H9 (cell line): ENCODE data around the gene DOCK9. TPM values are rescaled to one million over a fixed set of nuclear protein-coding genes. Genes with fewer than 3 reads are reported as not detected.

ENCODE experiments used
- DNase-seq: peaks from one replicate; pipeline ENCODE4 v3.0.0-alpha.2; 2017
- H2AFZ ChIP-seq: one replicate; pipeline ENCODE4 v1.6.1; 2013; ENCODE audit warnings: mild to moderate bottlenecking, low read length, control low read depth, moderate library complexity
- H2AK5ac ChIP-seq: 2 replicates; pipeline ENCODE4 v1.6.1; 2013; ENCODE audit warnings: low read length, control low read depth, mixed read lengths; ENCODE audit not compliant: insufficient read length
- H2BK120ac ChIP-seq: one replicate; pipeline ENCODE4 v1.6.1; 2013; ENCODE audit warnings: low read depth, mild to moderate bottlenecking, low read length, control low read depth, inconsistent platforms; ENCODE audit not compliant: poor library complexity, severe bottlenecking
- H2BK12ac ChIP-seq: 2 replicates; pipeline ENCODE4 v1.6.1; 2013; ENCODE audit warnings: low read length, control low read depth, mixed read lengths, low read depth; ENCODE audit not compliant: insufficient read length
- H2BK15ac ChIP-seq: 2 replicates; pipeline ENCODE4 v1.6.1; 2013; ENCODE audit warnings: low read depth, low read length, control low read depth
- H2BK20ac ChIP-seq: one replicate; pipeline ENCODE4 v1.6.1; 2013; ENCODE audit warnings: low read depth, mild to moderate bottlenecking, low read length, control low read depth, inconsistent platforms; ENCODE audit not compliant: poor library complexity, severe bottlenecking
- H2BK5ac ChIP-seq: 2 replicates; pipeline ENCODE4 v1.6.1; 2013; ENCODE audit warnings: low read length, control low read depth, mixed read lengths; ENCODE audit not compliant: insufficient read length
- H3K14ac ChIP-seq: 2 replicates; pipeline ENCODE4 v1.6.1; 2013; ENCODE audit warnings: low read length, control low read depth; ENCODE audit not compliant: insufficient read depth
- H3K18ac ChIP-seq: 2 replicates; pipeline ENCODE4 v1.6.1; 2013; ENCODE audit warnings: low read depth, mild to moderate bottlenecking, mixed read lengths, low read length, control low read depth; ENCODE audit not compliant: insufficient read length
- H3K23ac ChIP-seq: 2 replicates; pipeline ENCODE4 v1.6.1; 2013; ENCODE audit warnings: low read length, control low read depth, mixed read lengths, low read depth; ENCODE audit not compliant: insufficient read length
- H3K23me2 ChIP-seq: 2 replicates; pipeline ENCODE4 v1.6.1; 2013; ENCODE audit warnings: low read depth, mild to moderate bottlenecking, mixed read lengths, low read length, control low read depth; ENCODE audit not compliant: insufficient read length, poor library complexity, severe bottlenecking
- H3K27ac ChIP-seq: 2 replicates; pipeline ENCODE4 v1.5.1; 2013; ENCODE audit warnings: low read length, control low read depth, mixed read lengths, low read depth; ENCODE audit not compliant: insufficient read length
- H3K27me3 ChIP-seq: 2 replicates; pipeline ENCODE4 v1.6.1; 2013; ENCODE audit warnings: low read length, control low read depth, inconsistent platforms; ENCODE audit not compliant: insufficient read depth
- H3K4ac ChIP-seq: 2 replicates; pipeline ENCODE4 v1.6.1; 2013; ENCODE audit warnings: low read depth, mild to moderate bottlenecking, control low read depth, inconsistent platforms, low read length, moderate library complexity
- H3K4me1 ChIP-seq: 2 replicates; pipeline ENCODE4 v1.6.1; 2013; ENCODE audit warnings: low read length, control low read depth, inconsistent platforms; ENCODE audit not compliant: insufficient read depth
- H3K4me2 ChIP-seq: 2 replicates; pipeline ENCODE4 v1.6.1; 2013; ENCODE audit warnings: low read length, control low read depth, mixed read lengths; ENCODE audit not compliant: insufficient read length, insufficient read depth
- H3K56ac ChIP-seq: 2 replicates; pipeline ENCODE4 v1.6.1; 2013; ENCODE audit warnings: low read depth, mild to moderate bottlenecking, mixed read lengths, low read length, control low read depth; ENCODE audit not compliant: insufficient read length
- H3K79me1 ChIP-seq: 2 replicates; pipeline ENCODE4 v1.6.1; 2013; ENCODE audit warnings: low read depth, mild to moderate bottlenecking, moderate library complexity, low read length, control low read depth, inconsistent platforms; ENCODE audit not compliant: insufficient read depth, poor library complexity, severe bottlenecking
- H3K79me2 ChIP-seq: 2 replicates; pipeline ENCODE4 v1.6.1; 2013; ENCODE audit warnings: low read length, control low read depth, inconsistent platforms; ENCODE audit not compliant: insufficient read depth
- H3K9ac ChIP-seq: 2 replicates; pipeline ENCODE4 v1.6.1; 2013; ENCODE audit warnings: low read length, control low read depth, mixed read lengths; ENCODE audit not compliant: insufficient read length; ENCODE audit errors: extremely low read depth
- H3K9me3 ChIP-seq: one replicate; pipeline ENCODE4 v1.6.1; 2013; ENCODE audit warnings: low read depth, low read length, inconsistent platforms; ENCODE audit not compliant: control insufficient read depth
- H3T11ph ChIP-seq: one replicate; pipeline ENCODE4 v1.6.1; 2013; ENCODE audit warnings: mild to moderate bottlenecking, low read length, control low read depth, inconsistent platforms
- H4K20me1 ChIP-seq: one replicate; pipeline ENCODE4 v1.6.1; 2013; ENCODE audit not compliant: control insufficient read depth, insufficient read length, insufficient read depth
- H4K5ac ChIP-seq: 2 replicates; pipeline ENCODE4 v1.6.1; 2013; ENCODE audit warnings: low read depth, mild to moderate bottlenecking, mixed read lengths, low read length, control low read depth; ENCODE audit not compliant: insufficient read length
- H4K8ac ChIP-seq: replicated peaks from 2 replicates; pipeline ENCODE4 v1.6.1; 2013; ENCODE audit warnings: low read length, control low read depth, mixed read lengths, low read depth; ENCODE audit not compliant: insufficient read length
- H4K91ac ChIP-seq: 2 replicates; pipeline ENCODE4 v1.6.1; 2013; ENCODE audit warnings: low read depth, mild to moderate bottlenecking, moderate library complexity, mixed read lengths, low read length, control low read depth; ENCODE audit not compliant: insufficient read length
- H3K27ac Mint-ChIP-seq, 3 experiments: 2 replicates in 2 of 3; 3 replicates in 1 of 3; pipeline ENCODE4 v1.8.0; 2020 to 2021; ENCODE audit warnings: mixed read lengths in 3 of 3, mild to moderate bottlenecking in 1 of 3, moderate library complexity in 1 of 3
- H3K27me3 Mint-ChIP-seq: 2 replicates; pipeline ENCODE4 v1.8.0; 2021; ENCODE audit warnings: low read depth, mild to moderate bottlenecking, moderate library complexity, mixed read lengths
- H3K36me3 Mint-ChIP-seq, 3 experiments: 2 replicates in 2 of 3; 3 replicates in 1 of 3; pipeline ENCODE4 v1.8.0; 2020 to 2021; ENCODE audit warnings: low read depth in 3 of 3, mixed read lengths in 3 of 3; ENCODE audit not compliant: insufficient read depth in 1 of 3
- H3K4me1 Mint-ChIP-seq, 2 experiments: 2 replicates each; pipeline ENCODE4 v1.8.0; 2020; ENCODE audit warnings: mixed read lengths in 2 of 2
- H3K4me3 Mint-ChIP-seq, 2 experiments: 2 replicates in 1 of 2; 3 replicates in 1 of 2; pipeline ENCODE4 v1.8.0; 2020 to 2021; ENCODE audit warnings: mild to moderate bottlenecking in 2 of 2, mixed read lengths in 2 of 2, moderate library complexity in 1 of 2
- H3K9me3 Mint-ChIP-seq, 2 experiments: 2 replicates in 1 of 2; 3 replicates in 1 of 2; pipeline ENCODE4 v1.8.0; 2020; ENCODE audit warnings: mild to moderate bottlenecking in 2 of 2, mixed read lengths in 2 of 2, moderate library complexity in 1 of 2
- WGBS: extraction: QIAGEN DNeasy Blood & Tissue Kit; methylation state at CpG from one replicate; pipeline ENCODE4 v1.1.7; 2013; ENCODE audit warnings: missing lambda C conversion rate, low lambda C conversion rate, mixed read lengths; ENCODE audit not compliant: insufficient read length; ENCODE audit errors: extremely low coverage; 5-methylcytosine and 5-hydroxymethylcytosine counted together
- total RNA-seq: library from RNA; stranded (reverse); gene quantifications from 2 replicates; pipeline ENCODE4 v1.2.1, GENCODE V29; 2021
- TF ChIP-seq, protein P1 (sequence below): fragments of 200-600 bp; sonication (generic); conservative IDR thresholded peaks from 3 replicates; pipeline ENCODE4 v1.8.0; 2021; ENCODE audit warnings: antibody characterized with exemption, mild to moderate bottlenecking

The DOCK9 gene
- total RNA-seq, 1 experiment from 2014 or later: 23.0 TPM

DNA sequence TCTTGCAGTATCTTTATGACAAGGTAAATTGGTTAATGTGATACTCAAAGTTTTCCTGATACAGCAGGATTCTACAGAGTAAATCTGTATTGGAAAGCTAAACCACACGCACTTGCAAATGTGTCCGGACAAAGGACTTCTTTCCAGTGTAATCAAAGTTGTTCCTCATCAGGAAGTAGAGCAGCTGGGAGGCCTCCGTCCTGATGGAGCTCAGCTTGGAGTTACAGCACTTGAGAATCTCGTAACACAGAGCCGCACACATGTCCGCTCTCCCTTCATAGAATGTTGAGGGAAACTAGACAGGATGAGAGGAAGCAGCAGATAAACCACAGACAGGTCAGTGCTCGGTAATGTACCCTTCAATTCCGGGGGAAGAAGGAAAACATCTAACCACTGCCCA, 146.6 kb downstream of the DOCK9 start:
- no peak overlapping the region for H3K4me2 ChIP-seq
- H3K23ac ChIP-seq: no peak overlapping the region
- H4K20me1 ChIP-seq: peaks cover 3% of the 10 kb centered on the region
- no peak overlapping the region for H3K4ac ChIP-seq
- H3K56ac ChIP-seq: no peak overlapping the region
- H3K27me3 Mint-ChIP-seq: no peaks in the 10 kb centered on the region; the same call in none of the 2 replicates
- H2AFZ ChIP-seq: no peak overlapping the region
- H3K9ac ChIP-seq: no peak overlapping the region
- no peaks in the 10 kb centered on the region for H3K23me2 ChIP-seq
- H3K27me3 ChIP-seq: no peaks in the 10 kb centered on the region
- no peak overlapping the region for H2AK5ac ChIP-seq
- H2BK20ac ChIP-seq: no peak overlapping the region
- H3K27ac ChIP-seq: no peak overlapping the region
- H3K27ac Mint-ChIP-seq: no peak overlapping the region
- TF ChIP-seq, protein P1, sequence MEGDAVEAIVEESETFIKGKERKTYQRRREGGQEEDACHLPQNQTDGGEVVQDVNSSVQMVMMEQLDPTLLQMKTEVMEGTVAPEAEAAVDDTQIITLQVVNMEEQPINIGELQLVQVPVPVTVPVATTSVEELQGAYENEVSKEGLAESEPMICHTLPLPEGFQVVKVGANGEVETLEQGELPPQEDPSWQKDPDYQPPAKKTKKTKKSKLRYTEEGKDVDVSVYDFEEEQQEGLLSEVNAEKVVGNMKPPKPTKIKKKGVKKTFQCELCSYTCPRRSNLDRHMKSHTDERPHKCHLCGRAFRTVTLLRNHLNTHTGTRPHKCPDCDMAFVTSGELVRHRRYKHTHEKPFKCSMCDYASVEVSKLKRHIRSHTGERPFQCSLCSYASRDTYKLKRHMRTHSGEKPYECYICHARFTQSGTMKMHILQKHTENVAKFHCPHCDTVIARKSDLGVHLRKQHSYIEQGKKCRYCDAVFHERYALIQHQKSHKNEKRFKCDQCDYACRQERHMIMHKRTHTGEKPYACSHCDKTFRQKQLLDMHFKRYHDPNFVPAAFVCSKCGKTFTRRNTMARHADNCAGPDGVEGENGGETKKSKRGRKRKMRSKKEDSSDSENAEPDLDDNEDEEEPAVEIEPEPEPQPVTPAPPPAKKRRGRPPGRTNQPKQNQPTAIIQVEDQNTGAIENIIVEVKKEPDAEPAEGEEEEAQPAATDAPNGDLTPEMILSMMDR: no peak
- H3K9me3 Mint-ChIP-seq: no peaks in the 10 kb centered on the region
- no peaks in the 10 kb centered on the region for H3K79me2 ChIP-seq
- no peak overlapping the region for H3T11ph ChIP-seq
- no peak overlapping the region for H4K5ac ChIP-seq
- H3K4me1 Mint-ChIP-seq: peaks cover 27 to 30% of the 10 kb centered on the region in 2 experiments
- no peak overlapping the region for H2BK120ac ChIP-seq
- no peak overlapping the region for H3K4me3 Mint-ChIP-seq
- H2BK5ac ChIP-seq: no peak overlapping the region
- no peak overlapping the region for H3K18ac ChIP-seq
- no peaks in the 10 kb centered on the region for H3K9me3 ChIP-seq
- H3K36me3 Mint-ChIP-seq: peaks cover 0 to 2% (median 0%) of the 10 kb centered on the region in 3 experiments; a peak in 3 of 7 replicates
- no peak overlapping the region for H4K8ac ChIP-seq
- WGBS: no CpG with 5 or more reads among the region's 8 CpGs
- no peak overlapping the region for H2BK15ac ChIP-seq
- no peak overlapping the region for H3K14ac ChIP-seq
- no peak for DNase-seq
- H3K79me1 ChIP-seq: no peaks in the 10 kb centered on the region
- peaks cover 5% of the 10 kb centered on the region for H3K4me1 ChIP-seq
- H4K91ac ChIP-seq: no peak overlapping the region
- no peak overlapping the region for H2BK12ac ChIP-seq
